Endothelial cell of umbilical vein (primary cell): ENCODE results near the gene IL1R1. TPM values are rescaled to one million over a fixed set of nuclear protein-coding genes. Genes with fewer than 3 reads are reported as not detected.

Experiments
- BruUV-seq: library from RNA; stranded (reverse); fragments of 400-500 nt; replicated peaks from 2 replicates; lab custom pipeline; 2021; lab: Mats Ljungman, UMichigan
- CTCF ChIA-PET: fragments of 300-600, 350-600 bp; sonication (Branson Sonifier 250); formaldehyde crosslinking; loops from one replicate; lab custom pipeline; 2021; ENCODE audit warnings: antibody characterized with exemption, inconsistent platforms; lab: Charles Lee
- POLR2A ChIA-PET: fragments of 300-600, 350-600 bp; sonication (Branson Sonifier 250); formaldehyde crosslinking; loops from one replicate; lab custom pipeline; 2021; ENCODE audit warnings: antibody characterized with exemption, inconsistent platforms; lab: Charles Lee
- DNase-seq: peaks from one replicate; pipeline ENCODE4 v3.0.0-alpha.2; 2011; ENCODE audit warnings: low read depth, low spot score
- FAIRE-seq: peaks from 2 replicates; lab custom pipeline; 2011; peaks lifted over from hg19 to GRCh38; lab: Jason Lieb, UNC
- H2AFZ ChIP-seq: 2 replicates; pipeline ENCODE4 v1.6.0; 2012; ENCODE audit warnings: low read depth, low read length, control low read depth, inconsistent platforms
- H3K27ac ChIP-seq: 2 replicates; pipeline ENCODE4 v1.5.1; 2011; ENCODE audit warnings: low read depth, mild to moderate bottlenecking, control low read depth, low read length, moderate library complexity; ENCODE audit not compliant: insufficient read depth
- H3K27me3 ChIP-seq, 2 experiments: 2 replicates each; pipeline versions ENCODE4 v1.6.0 to v1.6.1; 2011; ENCODE audit warnings: low read length in 2 of 2, mixed read lengths in 1 of 2; ENCODE audit not compliant: control insufficient read depth in 2 of 2, insufficient read depth in 2 of 2
- H3K36me3 ChIP-seq, 2 experiments: 2 replicates in 1 of 2; 3 replicates in 1 of 2; pipeline ENCODE4 v1.5.1; 2011; ENCODE audit warnings: low read length in 2 of 2, mild to moderate bottlenecking in 1 of 2, moderate library complexity in 1 of 2; ENCODE audit not compliant: control insufficient read depth in 2 of 2, insufficient read depth in 2 of 2; ENCODE audit errors: extremely low read depth in 1 of 2
- H3K4me1 ChIP-seq: 3 replicates; pipeline ENCODE4 v1.5.1; 2011; ENCODE audit warnings: mild to moderate bottlenecking, low read length; ENCODE audit not compliant: control insufficient read depth, insufficient read depth; ENCODE audit errors: extremely low read depth
- H3K4me2 ChIP-seq: 2 replicates; pipeline ENCODE4 v1.6.1; 2011; ENCODE audit warnings: low read length, control low read depth, mixed read lengths; ENCODE audit not compliant: insufficient read depth
- H3K4me3 ChIP-seq, 3 experiments: fragments of 200-600 bp in 1 of 3; sonication (generic), shearing (Covaris generic) in 1 of 3; replicated peaks in 1 of 3; 2 replicates each; pipeline ENCODE4 v1.5.1; 2011 to 2016; ENCODE audit warnings: control low read depth in 3 of 3, low read length in 3 of 3, mild to moderate bottlenecking in 2 of 3, inconsistent platforms in 1 of 3, low read depth in 1 of 3, moderate library complexity in 1 of 3; ENCODE audit not compliant: insufficient read depth in 1 of 3
- H3K79me2 ChIP-seq: 2 replicates; pipeline ENCODE4 v1.6.0; 2012; ENCODE audit warnings: low read length, inconsistent platforms; ENCODE audit not compliant: control insufficient read depth, insufficient read depth
- H3K9ac ChIP-seq: replicated peaks from 2 replicates; pipeline ENCODE3; 2011; ENCODE audit warnings: low read length, control low read depth; ENCODE audit not compliant: insufficient read depth; ENCODE audit errors: extremely low read depth
- H3K9me1 ChIP-seq: replicated peaks from 3 replicates; pipeline ENCODE4 v1.6.0; 2011; ENCODE audit warnings: mild to moderate bottlenecking, low read length; ENCODE audit not compliant: control insufficient read depth, insufficient read depth; ENCODE audit errors: extremely low read depth
- H3K9me3 ChIP-seq: replicated peaks from 2 replicates; pipeline ENCODE4 v1.5.1; 2012; ENCODE audit warnings: low read length, inconsistent platforms; ENCODE audit not compliant: control insufficient read depth, insufficient read depth
- H4K20me1 ChIP-seq: replicated peaks from 2 replicates; pipeline ENCODE3; 2011; ENCODE audit warnings: mild to moderate bottlenecking, low read length; ENCODE audit not compliant: control insufficient read depth, insufficient read depth; ENCODE audit errors: extremely low read depth
- EZH2 ChIP-seq: IDR thresholded peaks from 2 replicates; pipeline ENCODE4 v1.6.1; 2012; ENCODE audit warnings: borderline replicate concordance, low read depth, mild to moderate bottlenecking, moderate library complexity, low read length, inconsistent platforms; ENCODE audit not compliant: severe bottlenecking
- FOS ChIP-seq: IDR thresholded peaks from 2 replicates; pipeline ENCODE4 v1.6.1; 2011; ENCODE audit warnings: mild to moderate bottlenecking, low read length, moderate library complexity, borderline replicate concordance; ENCODE audit not compliant: insufficient read depth
- GATA2 ChIP-seq: IDR thresholded peaks from 2 replicates; pipeline ENCODE4 v1.7.0; 2011; ENCODE audit warnings: low read depth, mild to moderate bottlenecking, moderate library complexity, mixed read lengths, low read length; ENCODE audit not compliant: insufficient read length, insufficient read depth
- JUN ChIP-seq: IDR thresholded peaks from 2 replicates; pipeline ENCODE4 v1.6.1; 2011; ENCODE audit warnings: borderline replicate concordance, low read depth; ENCODE audit not compliant: insufficient read length, insufficient read depth
- MAX ChIP-seq: IDR thresholded peaks from 2 replicates; pipeline ENCODE4 v1.6.1; 2011; ENCODE audit not compliant: insufficient read depth, insufficient read length
- MYC ChIP-seq: IDR thresholded peaks from one replicate; pipeline ENCODE4 v1.6.1; 2011; ENCODE audit warnings: mild to moderate bottlenecking, low read depth, low read length
- POLR2A ChIP-seq: IDR thresholded peaks from 2 replicates; pipeline ENCODE4 v1.6.1; 2012; ENCODE audit warnings: low read depth, mild to moderate bottlenecking, control low read depth, low read length
- POLR2AphosphoS5 ChIP-seq: IDR thresholded peaks from 2 replicates; pipeline ENCODE4 v1.6.1; 2012; ENCODE audit warnings: low read depth, mild to moderate bottlenecking, control low read depth, low read length, moderate library complexity; ENCODE audit not compliant: insufficient read depth
- dilution Hi-C: fragments of 300-500 bp; cut with MboI; formaldehyde crosslinking; loops from one replicate; pipeline ENCODE4 v1.15.0; 2019; ENCODE audit warnings: low sequenced_read_pairs; ENCODE audit not compliant: extremely low pct_ligation_motif_present
- intact Hi-C: fragments of 100-400 bp; cut with micrococcal nuclease; formaldehyde crosslinking; loops from one replicate; pipeline ENCODE4 v1.10.0; 2022
- polyA plus RNA-seq, 4 experiments: library from polyadenylated mRNA; depleted of rRNA in 3 of 4; stranded (reverse) in 3 of 4; unstranded in 1 of 4; fragments of >200 nt; gene quantifications; 2 replicates each; pipeline versions ENCODE4 v1.2.1 to v1.2.3, GENCODE V29; 2011 to 2012; ENCODE audit warnings: missing spikeins in 1 of 4
- total RNA-seq: library from RNA; stranded (reverse); gene quantifications from 2 replicates; pipeline ENCODE4 v1.2.3, GENCODE V29; 2021
- TF ChIP-seq, protein P1 (sequence below), 2 donors: IDR thresholded peaks; 1 replicate in 1 of 2; 2 replicates in 1 of 2; pipeline ENCODE4 v1.5.1; 2011; ENCODE audit warnings: low read length in 2 of 2, mild to moderate bottlenecking in 2 of 2, moderate library complexity in 2 of 2, control low read depth in 1 of 2, inconsistent platforms in 1 of 2, low read depth in 1 of 2; ENCODE audit not compliant: insufficient read depth in 1 of 2; ENCODE audit errors: extremely low read depth in 1 of 2

The IL1R1 gene
- total and polyA plus RNA-seq, 2 donors (not counting 3 experiments of a cell fraction or from before 2014, with no cell fraction given): 5.4 to 5.5 TPM

- peak overlapping the region; percentile 90 for H3K4me2 ChIP-seq
- BruUV-seq: no TSS peak
- POLR2A ChIA-PET: no interaction called here
These were observed 1.3 kb upstream of the IL1R1 start for GRCh38 chr2:102141011-102141943.

More at GRCh38 chr2:102141011-102141943, 1.3 kb upstream of the IL1R1 start:
- Histone ChIP-seq H2AFZ (peak overlapping the region; percentile 49), H3K27me3 (no peaks in the 10 kb centered on the region), H3K36me3 (no peaks in the 10 kb centered on the region), H4K20me1 (no peaks in the 10 kb centered on the region), H3K9me1 (no peaks in the 10 kb centered on the region), H3K9ac (no peak overlapping the region), H3K79me2 (no peaks in the 10 kb centered on the region), H3K4me1 (peaks cover 14% of the 10 kb centered on the region), H3K9me3 (peaks cover 2% of the 10 kb centered on the region), H3K27ac (no peak overlapping the region), H3K4me3 (peak overlapping the region in 2 of 3 experiments; percentile 7 to 44)
- peak; percentile 44 for DNase-seq
- TF ChIP-seq, protein P1, sequence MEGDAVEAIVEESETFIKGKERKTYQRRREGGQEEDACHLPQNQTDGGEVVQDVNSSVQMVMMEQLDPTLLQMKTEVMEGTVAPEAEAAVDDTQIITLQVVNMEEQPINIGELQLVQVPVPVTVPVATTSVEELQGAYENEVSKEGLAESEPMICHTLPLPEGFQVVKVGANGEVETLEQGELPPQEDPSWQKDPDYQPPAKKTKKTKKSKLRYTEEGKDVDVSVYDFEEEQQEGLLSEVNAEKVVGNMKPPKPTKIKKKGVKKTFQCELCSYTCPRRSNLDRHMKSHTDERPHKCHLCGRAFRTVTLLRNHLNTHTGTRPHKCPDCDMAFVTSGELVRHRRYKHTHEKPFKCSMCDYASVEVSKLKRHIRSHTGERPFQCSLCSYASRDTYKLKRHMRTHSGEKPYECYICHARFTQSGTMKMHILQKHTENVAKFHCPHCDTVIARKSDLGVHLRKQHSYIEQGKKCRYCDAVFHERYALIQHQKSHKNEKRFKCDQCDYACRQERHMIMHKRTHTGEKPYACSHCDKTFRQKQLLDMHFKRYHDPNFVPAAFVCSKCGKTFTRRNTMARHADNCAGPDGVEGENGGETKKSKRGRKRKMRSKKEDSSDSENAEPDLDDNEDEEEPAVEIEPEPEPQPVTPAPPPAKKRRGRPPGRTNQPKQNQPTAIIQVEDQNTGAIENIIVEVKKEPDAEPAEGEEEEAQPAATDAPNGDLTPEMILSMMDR (IDR thresholded peaks at IDR 0.05; ENCODE audit: extremely low read depth in 1 of 2, insufficient read depth in 1 of 2, low read depth in 1 of 2, low read length in 2 of 2): no peak
- TF ChIP-seq EZH2 (no peak), GATA2 (no peak), MAX (no peak), JUN (no peak), FOS (no peak), POLR2AphosphoS5 (no peak), POLR2A (no peak), MYC (no peak)
- peak; percentile 48 for FAIRE-seq
- CTCF ChIA-PET: interaction anchor here (0.7 to 2.6 kb wide), 17 partner anchors 8 to 301 kb away, joined by 3 to 23 read pairs (median 3); no protein-coding TSS in a partner anchor
- intact Hi-C loops: no loop called here
- dilution Hi-C loops: no loop called here
